ENCODE results near the gene EPHA8.

The EPHA8 gene

GRCh38 chr1:22625262-22625925 lies 62.1 kb downstream of the EPHA8 start:
- DNase-seq (ENCODE audit: low read depth) = no peak
- no peak overlapping the region for H3K4me3 ChIP-seq (ENCODE audit: low read depth, low read length)
- no peak for TF ChIP-seq MYC (IDR thresholded peaks at IDR 0.05; ENCODE audit: low read depth, low read length)
- no peak for TF ChIP-seq POLR2A (IDR thresholded peaks at IDR 0.05; ENCODE audit: extremely low read depth, insufficient read length)
- TF ChIP-seq MAX (IDR thresholded peaks at IDR 0.05; ENCODE audit: low read depth, low read length) = no peak
- no peak for TF ChIP-seq CTCF (IDR thresholded peaks at IDR 0.05; ENCODE audit: low read depth, low read length)

GRCh38 chr1:22626237-22627157 lies 63.2 kb downstream of the EPHA8 start:
- DNase-seq (ENCODE audit: low read depth) = no peak
- no peak for TF ChIP-seq POLR2A (IDR thresholded peaks at IDR 0.05; ENCODE audit: extremely low read depth, insufficient read length)
- no peak for TF ChIP-seq MAX (IDR thresholded peaks at IDR 0.05; ENCODE audit: low read depth, low read length)
- no peak for TF ChIP-seq MYC (IDR thresholded peaks at IDR 0.05; ENCODE audit: low read depth, low read length)
- TF ChIP-seq CTCF (IDR thresholded peaks at IDR 0.05; ENCODE audit: low read depth, low read length) = no peak

GRCh38 chr1:22627331-22627730 lies 64.0 kb downstream of the EPHA8 start:
- no peak for DNase-seq (ENCODE audit: low read depth)
- TF ChIP-seq MYC (IDR thresholded peaks at IDR 0.05; ENCODE audit: low read depth, low read length) (no peak), MAX (IDR thresholded peaks at IDR 0.05; ENCODE audit: low read depth, low read length) (no peak), CTCF (IDR thresholded peaks at IDR 0.05; ENCODE audit: low read depth, low read length) (no peak), POLR2A (IDR thresholded peaks at IDR 0.05; ENCODE audit: extremely low read depth, insufficient read length) (no peak)
- H3K4me3 ChIP-seq (ENCODE audit: low read depth, low read length) = no peak overlapping the region

More at GRCh38 chr1:22626237-22627157, 63.2 kb downstream of the EPHA8 start:
- no peak overlapping the region for H3K4me3 ChIP-seq (ENCODE audit: low read depth, low read length)

GRCh38 chr1:22628698-22629444 lies 65.6 kb downstream of the EPHA8 start:
- no peak for DNase-seq (ENCODE audit: low read depth)
- no peak for TF ChIP-seq CTCF (IDR thresholded peaks at IDR 0.05; ENCODE audit: low read depth, low read length)
- TF ChIP-seq MYC (IDR thresholded peaks at IDR 0.05; ENCODE audit: low read depth, low read length) = no peak
- H3K4me3 ChIP-seq (ENCODE audit: low read depth, low read length) = no peak overlapping the region

GRCh38 chr1:22629886-22630285 lies 66.6 kb downstream of the EPHA8 start:
- H3K4me3 ChIP-seq (ENCODE audit: low read depth, low read length) = no peak overlapping the region
- no peak for DNase-seq (ENCODE audit: low read depth)
- TF ChIP-seq MAX (IDR thresholded peaks at IDR 0.05; ENCODE audit: low read depth, low read length) = no peak
- no peak for TF ChIP-seq CTCF (IDR thresholded peaks at IDR 0.05; ENCODE audit: low read depth, low read length)
- TF ChIP-seq POLR2A (IDR thresholded peaks at IDR 0.05; ENCODE audit: extremely low read depth, insufficient read length) = no peak
- no peak for TF ChIP-seq MYC (IDR thresholded peaks at IDR 0.05; ENCODE audit: low read depth, low read length)

Data from NB4 (cell line).